GM18505 (cell line): Measurements from ENCODE around the gene CORIN.

Source experiments
- ATAC-seq: cut with Tn5 transposase; IDR thresholded peaks from one replicate; pipeline ENCODE4 v1.9.1; 2021; ENCODE audit not compliant: unreplicated experiment
- POLR2A ChIP-seq: IDR thresholded peaks from 4 replicates; pipeline ENCODE4 v1.6.1; 2011; ENCODE audit warnings: borderline replicate concordance; ENCODE audit not compliant: insufficient read depth, insufficient read length; ENCODE audit errors: extremely low read depth

The CORIN gene

DNA sequence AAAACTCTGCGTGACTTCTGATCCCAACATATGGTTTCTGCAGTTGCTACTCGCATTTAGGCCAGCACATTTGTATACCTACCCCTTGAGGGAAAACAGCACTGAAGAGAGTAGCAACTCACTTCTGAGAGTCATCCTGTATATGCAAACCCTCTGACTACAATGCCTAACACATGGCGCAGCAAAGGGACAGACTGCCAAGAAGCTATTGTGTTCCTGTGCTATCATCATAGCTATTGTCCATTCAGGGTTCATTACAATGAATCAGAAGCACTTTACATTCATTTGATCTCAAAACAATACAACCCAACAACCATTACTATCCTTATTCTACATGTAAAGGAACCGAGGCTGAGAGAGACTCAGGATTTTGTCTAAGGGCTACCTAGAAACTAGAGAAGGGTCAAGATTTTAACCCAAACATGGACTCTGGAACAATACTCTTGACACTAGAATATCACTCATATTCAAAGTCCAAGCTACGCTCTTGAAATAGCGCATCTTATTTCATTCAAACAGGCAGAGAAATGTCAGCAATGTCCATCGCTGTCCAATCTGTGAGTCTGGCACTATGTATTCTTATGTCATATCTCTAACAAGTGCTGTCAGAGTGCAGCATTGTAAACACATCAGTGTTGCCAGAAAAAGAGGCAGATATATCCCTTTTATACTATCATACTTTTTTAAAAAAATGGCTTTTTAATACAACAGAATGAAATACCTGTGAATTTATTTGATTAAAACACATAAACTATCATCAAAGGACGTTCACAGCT is 173.6 kb downstream of the CORIN start:
- no peak for TF ChIP-seq POLR2A
- no peak for ATAC-seq

DNA sequence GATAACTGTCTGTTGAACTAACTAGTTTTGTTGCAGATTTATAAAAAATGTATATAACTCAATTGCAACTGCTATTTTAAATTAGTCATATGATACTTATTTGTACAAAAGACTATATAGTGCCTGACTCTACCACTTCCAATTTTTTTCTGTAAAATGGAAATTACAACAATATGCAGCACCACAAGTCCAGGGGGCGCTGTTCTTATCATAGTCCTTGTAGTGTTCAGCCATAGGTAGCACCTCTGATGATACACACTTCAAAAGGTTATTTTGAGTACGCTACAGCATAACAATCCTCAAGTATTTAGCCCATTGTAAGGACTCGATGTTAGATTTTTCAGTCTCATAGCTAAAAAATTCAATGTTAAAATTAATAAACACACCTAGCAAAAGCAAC is 174.9 kb downstream of the CORIN start:
- TF ChIP-seq POLR2A, result no peak
- no peak for ATAC-seq

DNA sequence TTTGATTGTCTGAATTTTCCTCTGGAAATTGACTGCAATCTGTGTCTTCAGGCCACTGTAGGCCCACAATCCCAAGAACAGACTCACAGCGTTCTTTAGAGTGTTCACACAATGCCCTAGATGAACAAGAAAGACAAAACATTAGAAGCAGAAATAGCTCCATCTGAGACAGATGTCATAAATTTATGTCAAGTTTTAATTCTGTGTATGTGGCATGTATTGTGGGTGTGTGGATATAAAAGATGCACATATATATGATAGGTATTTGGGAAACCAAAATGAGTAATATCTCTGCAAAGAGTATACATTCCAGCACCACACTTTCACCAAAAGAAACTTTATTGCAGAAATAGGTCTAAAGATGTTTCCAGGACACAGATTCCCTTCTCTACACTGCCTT is 176.1 kb downstream of the CORIN start:
- TF ChIP-seq POLR2A, result no peak
- no peak for ATAC-seq

DNA sequence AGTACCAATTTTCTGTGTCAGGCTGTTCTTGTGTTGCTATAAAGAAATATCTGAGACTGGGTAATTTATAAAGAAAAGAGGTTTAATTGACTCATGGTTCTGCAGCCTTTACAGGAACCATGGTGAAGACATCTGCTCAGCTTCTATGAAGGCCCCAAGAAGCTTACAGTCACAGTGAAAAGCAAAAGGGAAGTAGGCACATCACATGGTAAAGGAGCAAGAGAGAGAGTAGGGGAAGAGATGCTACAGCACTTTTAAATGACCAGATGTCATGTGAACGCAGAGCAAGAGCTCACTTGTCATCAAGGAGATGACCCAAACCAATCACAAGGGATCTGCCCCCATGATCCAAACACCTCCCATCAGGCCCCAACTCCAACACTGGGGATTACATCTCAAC is 178.5 kb downstream of the CORIN start:
- TF ChIP-seq POLR2A, result no peak
- no peak for ATAC-seq

DNA sequence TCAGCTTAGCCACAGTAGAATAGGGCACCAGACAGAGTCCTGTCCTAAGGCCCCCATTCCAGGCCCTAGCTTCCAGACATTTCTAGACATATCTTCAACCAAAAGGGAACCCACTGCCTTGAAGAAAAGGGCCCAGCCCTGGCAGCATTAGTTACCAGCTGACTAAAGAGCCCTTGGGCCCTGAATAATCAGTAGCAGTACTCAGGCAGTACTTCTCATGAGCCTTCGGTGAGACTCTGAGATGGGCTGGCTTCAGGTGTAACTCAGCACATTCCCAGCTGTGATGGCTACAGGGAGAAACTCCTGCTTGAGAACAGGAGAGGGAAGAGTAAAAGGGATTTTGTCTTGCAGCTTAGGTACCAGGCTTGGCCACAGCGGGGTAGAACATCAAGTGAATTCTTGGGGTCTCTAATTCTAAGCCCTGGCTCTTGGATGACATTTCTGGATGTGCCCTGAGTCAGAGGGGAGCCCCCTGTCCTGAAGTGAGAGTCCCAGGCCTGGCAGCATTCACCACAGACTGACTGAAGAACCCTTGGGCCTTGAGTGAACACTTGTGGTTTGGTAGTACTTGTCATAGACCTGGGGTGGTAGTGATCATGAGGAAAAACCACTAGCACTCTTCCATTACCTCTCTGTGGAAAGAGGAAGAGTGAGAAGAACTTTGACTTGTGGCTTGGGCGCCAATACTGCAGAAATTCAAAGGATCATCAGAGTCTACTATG is 182.7 kb downstream of the CORIN start:
- ATAC-seq, result no peak
- TF ChIP-seq POLR2A, result no peak

DNA sequence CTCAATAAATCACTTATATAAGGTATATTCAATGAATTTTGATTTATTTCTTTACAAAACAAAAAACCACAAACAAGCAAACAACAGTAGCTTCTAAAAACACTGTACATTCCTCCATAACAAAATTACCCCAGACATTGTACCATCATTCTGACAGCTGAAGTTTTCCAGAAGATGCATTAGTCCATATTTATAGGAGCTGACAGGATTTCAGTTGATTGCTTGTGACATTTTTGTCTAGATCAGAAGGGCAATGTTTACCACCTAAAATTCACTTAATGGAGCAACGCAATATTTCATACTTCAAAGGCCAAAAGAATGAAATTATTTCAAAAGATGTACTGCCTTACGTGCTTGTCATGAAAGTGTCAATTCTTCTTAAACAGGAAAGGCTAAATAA is 185.8 kb downstream of the CORIN start:
- no peak for TF ChIP-seq POLR2A
- ATAC-seq, result no peak

DNA sequence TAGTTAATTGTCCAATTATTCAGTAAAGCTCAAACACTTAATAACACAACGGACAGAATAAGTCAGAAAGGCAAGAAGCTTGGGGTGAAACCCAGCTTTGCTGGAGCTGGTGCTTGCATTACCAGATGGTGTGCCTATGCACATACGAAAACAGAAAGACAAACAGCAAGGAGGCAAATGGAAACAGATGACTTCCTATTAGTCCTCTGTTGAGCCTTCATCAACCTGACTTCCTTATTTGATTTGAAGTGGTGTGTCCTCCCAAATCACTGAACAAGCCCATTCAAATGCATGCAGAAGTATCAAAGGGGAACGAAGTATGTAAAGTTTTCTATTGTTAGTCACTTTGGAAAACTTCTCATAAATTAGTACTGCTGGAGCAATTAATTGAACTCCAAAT is 186.6 kb downstream of the CORIN start:
- no peak for TF ChIP-seq POLR2A
- no peak for ATAC-seq

DNA sequence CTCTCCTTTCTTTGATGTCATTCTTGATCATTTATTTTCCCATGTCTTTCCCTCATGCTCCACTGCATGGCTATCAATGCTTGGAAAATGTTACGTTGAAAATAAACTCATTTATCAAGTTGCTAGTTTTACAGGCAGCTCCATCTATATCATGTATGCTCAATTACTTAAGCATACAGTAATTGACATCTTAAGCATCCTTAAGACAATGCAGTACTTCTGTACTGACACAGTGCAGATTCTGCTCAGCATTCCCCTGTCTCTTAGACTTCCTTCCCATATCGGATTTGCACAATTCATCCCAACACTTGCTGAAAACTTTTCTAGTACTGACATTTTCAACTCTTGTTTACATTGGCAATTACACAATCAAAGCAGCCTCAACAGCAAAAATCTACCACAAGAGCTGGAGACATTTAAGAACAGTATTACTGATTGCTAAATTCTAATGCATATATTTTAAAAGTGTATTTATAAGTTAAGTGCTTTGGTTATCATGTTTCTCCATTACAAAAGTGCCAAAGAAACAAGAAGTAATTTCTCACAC is 187.2 kb downstream of the CORIN start:
- ATAC-seq, result no peak
- no peak for TF ChIP-seq POLR2A

DNA sequence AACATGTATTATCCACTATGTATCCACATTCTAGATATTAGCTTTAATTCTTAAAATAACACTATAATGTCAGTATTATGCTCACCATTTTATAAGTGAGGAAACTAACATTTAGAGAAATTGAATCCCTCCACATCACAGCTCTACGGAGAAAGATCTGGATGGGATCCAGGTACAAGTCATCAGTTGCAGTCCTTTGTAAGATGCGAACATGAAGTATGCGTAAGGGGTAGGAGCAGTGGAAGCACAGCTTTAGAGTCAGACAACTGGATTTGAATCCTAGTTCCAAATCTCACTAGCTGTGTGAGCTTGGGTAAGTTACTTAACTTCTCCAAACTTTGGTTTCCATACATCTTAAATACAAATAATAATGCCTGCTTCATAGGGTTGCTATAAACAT is 190.3 kb downstream of the CORIN start:
- no peak for TF ChIP-seq POLR2A
- no peak for ATAC-seq

DNA sequence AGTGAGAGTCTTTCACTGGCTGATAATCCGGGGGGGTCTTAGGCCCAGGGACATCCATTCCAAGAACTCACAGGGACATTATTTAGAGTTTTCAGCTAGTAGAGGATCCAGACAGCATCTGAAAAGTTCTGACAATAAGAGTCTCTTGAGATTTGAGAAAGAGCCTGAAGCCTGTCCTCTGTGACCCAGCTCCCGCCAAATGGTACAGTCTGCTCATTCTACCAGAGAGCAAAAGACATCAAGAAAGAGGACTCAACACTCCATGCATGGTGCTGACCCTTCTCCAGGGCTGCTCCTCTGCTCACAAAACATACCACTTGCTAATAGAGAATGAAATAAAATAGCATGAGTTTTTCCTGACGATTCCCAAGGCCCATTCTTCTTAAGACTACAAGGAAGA is 190.8 kb downstream of the CORIN start:
- no peak for ATAC-seq
- TF ChIP-seq POLR2A, result no peak

DNA sequence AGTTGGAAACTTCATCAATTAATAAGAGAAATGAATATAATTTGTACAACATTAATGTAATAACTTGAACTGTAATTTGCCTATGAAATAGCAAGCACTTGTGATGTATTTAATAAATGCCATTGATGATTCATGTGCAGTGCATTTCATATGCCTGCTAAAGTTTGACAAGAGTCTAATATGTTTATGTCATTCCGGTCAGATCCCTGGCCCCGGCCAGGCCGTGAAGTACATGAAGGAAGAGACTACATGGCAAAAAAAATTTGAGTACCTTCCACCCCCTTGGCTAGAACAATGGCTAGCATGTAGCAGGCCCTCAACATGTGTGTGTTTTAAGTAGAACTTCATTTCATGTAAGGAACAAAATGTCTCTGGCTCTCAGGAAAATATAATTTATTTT is 191.5 kb downstream of the CORIN start:
- ATAC-seq, result no peak
- TF ChIP-seq POLR2A, result no peak

DNA sequence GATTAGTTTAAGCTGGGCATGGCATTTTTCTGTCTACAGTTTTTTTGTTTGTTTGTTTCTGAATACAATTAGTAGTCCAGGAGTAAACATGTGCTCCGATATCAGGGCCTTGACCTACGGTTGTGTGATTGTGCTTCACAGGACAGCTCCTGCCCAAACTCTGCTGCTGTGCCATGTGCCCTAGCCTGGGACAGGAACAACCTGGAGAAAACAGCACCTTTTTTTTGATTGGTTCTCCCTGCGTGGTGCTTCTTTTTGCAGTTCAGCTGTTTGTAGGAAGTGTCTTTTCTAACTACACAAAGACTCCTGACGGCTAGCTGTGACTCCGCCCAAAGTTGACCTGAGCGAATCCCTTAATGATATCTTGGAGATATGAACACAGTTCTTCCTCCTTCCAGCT is 194.0 kb downstream of the CORIN start:
- no peak for ATAC-seq

DNA sequence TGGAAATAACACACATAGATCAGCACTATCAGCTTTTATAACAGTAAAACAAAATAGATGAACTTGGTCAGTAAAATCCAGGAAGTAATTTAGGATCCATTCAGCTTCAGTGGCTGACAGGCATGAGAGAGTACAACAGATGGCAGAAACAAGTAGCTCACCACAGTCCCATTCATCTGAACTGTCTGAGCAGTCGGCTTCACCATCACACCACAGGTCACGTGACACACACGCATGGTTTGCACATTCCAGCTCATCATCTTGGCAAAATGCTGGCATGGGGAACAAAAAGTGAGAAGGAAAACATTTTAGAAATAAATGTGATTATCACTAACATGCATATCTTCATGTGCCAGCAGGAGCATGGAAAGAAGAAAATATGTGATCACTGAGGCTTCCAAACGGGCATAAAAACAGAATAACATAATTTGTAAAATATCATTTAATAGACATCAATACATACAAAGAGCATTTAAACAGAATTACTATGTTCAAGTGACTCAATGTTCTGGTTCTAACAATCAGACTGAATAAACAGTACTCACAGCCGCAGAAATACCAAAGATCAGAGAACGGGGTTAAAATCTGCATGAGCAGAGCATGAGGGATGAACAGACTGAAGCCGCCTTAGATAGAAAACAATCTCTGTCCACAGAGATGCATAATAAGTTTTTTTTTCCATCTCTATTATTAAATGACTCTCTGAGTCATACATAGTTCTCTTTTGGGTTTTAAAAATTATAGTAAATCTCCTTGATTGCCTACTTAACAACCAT is 194.7 kb downstream of the CORIN start:
- ATAC-seq, result no peak

More for the DNA sequence above, 194.0 kb downstream of the CORIN start:
- TF ChIP-seq POLR2A, result no peak

DNA sequence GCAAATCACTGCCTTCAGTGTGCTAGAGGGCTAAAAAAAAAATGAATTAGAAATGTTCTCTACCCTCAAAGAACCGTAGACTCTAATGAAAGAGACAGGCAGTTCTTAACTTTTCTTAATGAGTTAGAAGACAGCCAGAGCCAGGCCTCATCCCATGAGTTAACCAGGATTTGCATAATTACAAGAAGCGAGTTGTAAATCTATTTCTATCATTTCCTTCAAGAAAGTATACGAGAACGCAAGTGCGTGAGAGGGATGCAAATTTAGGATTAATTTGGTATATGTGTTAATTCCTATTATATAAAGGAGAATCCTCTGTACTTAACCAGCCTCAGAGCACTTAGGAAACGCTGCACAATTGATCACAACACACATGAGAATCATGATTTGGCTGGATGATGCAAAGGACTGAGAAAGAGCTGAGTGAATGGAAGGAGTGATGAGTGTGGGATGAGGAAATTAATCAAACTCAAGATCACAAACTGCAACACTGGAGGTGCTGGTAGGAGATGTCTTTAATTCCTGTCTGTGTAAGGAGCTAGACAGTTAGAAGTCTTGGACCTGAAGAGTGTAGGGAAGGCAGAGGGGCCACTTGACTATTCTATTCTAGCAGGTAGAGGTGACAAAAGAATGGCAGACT is 195.6 kb downstream of the CORIN start:
- no peak for ATAC-seq
- TF ChIP-seq POLR2A, result no peak

More for the DNA sequence above, 194.7 kb downstream of the CORIN start:
- TF ChIP-seq POLR2A, result no peak

DNA sequence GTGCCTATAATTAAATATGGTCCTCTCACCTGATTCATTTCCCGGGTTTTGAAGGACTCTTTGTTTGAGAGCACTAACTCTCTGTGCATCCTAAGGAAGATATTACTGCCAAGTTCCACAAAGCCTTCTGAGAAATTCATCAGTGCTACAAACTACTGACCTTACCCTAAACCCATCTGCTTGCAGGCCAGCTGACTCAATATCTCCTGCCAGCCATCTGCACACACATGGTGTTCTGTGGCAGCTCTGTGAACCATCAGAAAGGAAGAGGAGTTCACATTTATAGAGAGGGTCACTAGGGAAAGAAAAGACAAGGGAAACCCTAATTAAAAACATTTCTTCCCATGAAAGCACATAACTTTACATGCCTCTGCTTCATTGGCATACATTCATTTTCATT is 196.1 kb downstream of the CORIN start:
- no peak for TF ChIP-seq POLR2A
- no peak for ATAC-seq
